H1 (cell line): ENCODE measurements around the gene RANBP17. TPM values are rescaled to one million over a fixed set of nuclear protein-coding genes. Genes with fewer than 3 reads are reported as not detected.

Experiments
- CHD2 ChIP-seq: IDR thresholded peaks from 2 replicates; pipeline ENCODE4 v1.6.1; 2012; ENCODE audit warnings: low read length, improper control_type of control experiment
- CHD7 ChIP-seq: fragments of 300-600 bp; sonication (generic); IDR thresholded peaks from 2 replicates; pipeline ENCODE4 v1.7.1; 2012; ENCODE audit warnings: low read length, moderate library complexity, mild to moderate bottlenecking, inconsistent platforms; ENCODE audit not compliant: insufficient replicate concordance
- EP300 ChIP-seq, 2 experiments: IDR thresholded peaks; 1 replicate in 1 of 2; 2 replicates in 1 of 2; pipeline ENCODE4 v1.6.1; 2011 to 2012; ENCODE audit warnings: low read depth in 2 of 2, low read length in 2 of 2, mild to moderate bottlenecking in 2 of 2, borderline replicate concordance in 1 of 2, inconsistent platforms in 1 of 2, moderate library complexity in 1 of 2
- GABPA ChIP-seq: IDR thresholded peaks from 2 replicates; pipeline ENCODE4 v1.6.1; 2011; ENCODE audit warnings: mild to moderate bottlenecking, low read length, moderate library complexity, borderline replicate concordance; ENCODE audit not compliant: insufficient read depth
- RXRA ChIP-seq: IDR thresholded peaks from 2 replicates; pipeline ENCODE4 v1.6.1; 2011; ENCODE audit warnings: low read depth, mild to moderate bottlenecking, low read length, moderate library complexity; ENCODE audit not compliant: insufficient read depth
- SAP30 ChIP-seq: fragments of 300-600 bp; sonication (generic); IDR thresholded peaks from 2 replicates; pipeline ENCODE4 v1.7.1; 2012; ENCODE audit warnings: low read length, moderate library complexity, mild to moderate bottlenecking, inconsistent platforms; ENCODE audit not compliant: insufficient read depth, insufficient replicate concordance
- SP1 ChIP-seq: IDR thresholded peaks from 2 replicates; pipeline ENCODE4 v1.6.1; 2011; ENCODE audit warnings: low read depth, low read length
- TAF1 ChIP-seq: IDR thresholded peaks from 2 replicates; pipeline ENCODE4 v1.6.1; 2011; ENCODE audit warnings: mild to moderate bottlenecking, low read depth, low read length
- polyA plus RNA-seq, 7 experiments: library from polyadenylated mRNA; depleted of rRNA in 3 of 7; stranded (reverse) in 5 of 7; unstranded in 2 of 7; fragments of >200 nt in 5 of 7; fragments of 200-250 nt in 2 of 7; gene quantifications; 1 replicate in 5 of 7; 2 replicates in 1 of 7; 4 replicates in 1 of 7; pipeline versions ENCODE4 v1.2.1 to v1.2.3, GENCODE V29; 2011 to 2013; ENCODE audit warnings: missing spikeins in 2 of 7, mixed read lengths in 2 of 7
- total RNA-seq: library from RNA; stranded (reverse); fragmentation: NEBNext Ultra II Directional; extraction: Animal tissue kit (Norgen Biotek cat#: 25700); gene quantifications from 2 replicates; pipeline ENCODE4 v1.2.1, GENCODE V29; 2021

The RANBP17 gene
- total and polyA plus RNA-seq, 2 of the 8 experiments (the other 6 are each of a cell fraction or from before 2014, with no cell fraction given), result 8.6 to 21.3 TPM

- TF ChIP-seq CHD7 (no peak), GABPA (no peak), EP300 (IDR thresholded peaks at IDR 0.05; ENCODE audit: borderline replicate concordance in 1 of 2, low read depth in 2 of 2, low read length in 2 of 2) (no peak), TAF1 (no peak), SP1 (no peak), CHD2 (no peak), RXRA (no peak), SAP30 (no peak)
Measured at GRCh38 chr5:171311322-171312077, 449.7 kb downstream of the RANBP17 start (continued).
